HEK293 (cell line): Measurements from ENCODE around the gene DHX16.

Source experiments
- CTCF ChIA-PET: fragments of 350-600 bp; formaldehyde crosslinking; extraction: SDS; loops from one replicate; lab custom pipeline; 2021; ENCODE audit warnings: antibody characterized with exemption; lab: Yijun Ruan, JAX
- POLR2A ChIA-PET: fragments of 300-600 bp; formaldehyde crosslinking; extraction: SDS; loops from one replicate; lab custom pipeline; 2020; ENCODE audit warnings: antibody characterized with exemption, inconsistent platforms; lab: Yijun Ruan, JAX
- H3K27ac ChIP-seq: fragments of 200-500 bp; sonication (Bioruptor generic); 2 replicates; pipeline ENCODE4 v1.5.1; 2014; ENCODE audit warnings: low read depth, low read length, control low read depth, inconsistent platforms; ENCODE audit errors: extremely low read depth
- H3K36me3 ChIP-seq, 2 experiments: fragments of 200-500 bp in 1 of 2; sonication (Bioruptor generic) in 1 of 2; 1 replicate in 1 of 2; 2 replicates in 1 of 2; pipeline ENCODE4 v1.5.1; 2014 to 2017; ENCODE audit warnings: inconsistent platforms in 2 of 2, low read length in 2 of 2; ENCODE audit not compliant: control insufficient read depth in 2 of 2, insufficient read depth in 1 of 2
- H3K4me1 ChIP-seq: fragments of 200-500 bp; sonication (Bioruptor generic); 2 replicates; pipeline ENCODE4 v1.5.1; 2014; ENCODE audit warnings: mild to moderate bottlenecking, low read length, inconsistent platforms; ENCODE audit not compliant: control insufficient read depth, insufficient read depth
- H3K4me3 ChIP-seq: 2 replicates; pipeline ENCODE4 v1.5.1; 2011; ENCODE audit warnings: low read depth, mild to moderate bottlenecking, control low read depth, low read length, moderate library complexity
- H3K9me3 ChIP-seq: fragments of 200-500 bp; sonication (Bioruptor generic); 2 replicates; pipeline ENCODE4 v1.5.1; 2014; ENCODE audit warnings: low read depth, low read length, inconsistent platforms; ENCODE audit not compliant: control insufficient read depth, insufficient read depth
- EGR2 ChIP-seq: fragments of 450-650 bp; formaldehyde crosslinking; IDR thresholded peaks from 2 replicates; pipeline ENCODE4 v1.5.1; 2016; ENCODE audit warnings: low read depth, missing biosample characterization, missing genetic modification characterization
- GLIS1 ChIP-seq: fragments of 450-650 bp; formaldehyde crosslinking; IDR thresholded peaks from 2 replicates; pipeline ENCODE4 v1.5.1; 2016; ENCODE audit warnings: missing biosample characterization, missing genetic modification characterization
- IKZF3 ChIP-seq: fragments of 450-650 bp; IDR thresholded peaks from 2 replicates; pipeline ENCODE4 v1.5.0; 2018; ENCODE audit warnings: missing biosample characterization, mild to moderate bottlenecking, missing genetic modification characterization, moderate library complexity
- MZF1 ChIP-seq: fragments of 450-650 bp; formaldehyde crosslinking; IDR thresholded peaks from 2 replicates; pipeline ENCODE4 v1.5.1; 2017; ENCODE audit warnings: missing biosample characterization, missing genetic modification characterization, borderline replicate concordance
- OSR2 ChIP-seq: fragments of 450-650 bp; formaldehyde crosslinking; IDR thresholded peaks from 2 replicates; pipeline ENCODE4 v1.5.1; 2016; ENCODE audit warnings: missing biosample characterization, missing genetic modification characterization
- ZFP3 ChIP-seq: fragments of 450-650 bp; formaldehyde crosslinking; IDR thresholded peaks from 2 replicates; pipeline ENCODE4 v1.5.1; 2016; ENCODE audit warnings: low read depth, missing biosample characterization, missing genetic modification characterization
- ZFP37 ChIP-seq: fragments of 450-650 bp; formaldehyde crosslinking; IDR thresholded peaks from 2 replicates; pipeline ENCODE4 v1.5.1; 2016; ENCODE audit warnings: missing biosample characterization, missing genetic modification characterization
- ZNF140 ChIP-seq: fragments of 450-650 bp; formaldehyde crosslinking; IDR thresholded peaks from 2 replicates; pipeline ENCODE4 v1.5.1; 2016; ENCODE audit warnings: missing biosample characterization, missing genetic modification characterization
- ZNF292 ChIP-seq: fragments of 450-650 bp; formaldehyde crosslinking; IDR thresholded peaks from 2 replicates; pipeline ENCODE4 v1.5.1; 2016; ENCODE audit warnings: low read depth, missing biosample characterization, missing genetic modification characterization, borderline replicate concordance
- ZNF548 ChIP-seq: fragments of 450-650 bp; formaldehyde crosslinking; IDR thresholded peaks from 2 replicates; pipeline ENCODE4 v1.5.1; 2016; ENCODE audit warnings: missing biosample characterization, missing genetic modification characterization
- ZNF623 ChIP-seq: fragments of 450-650 bp; formaldehyde crosslinking; IDR thresholded peaks from 2 replicates; pipeline ENCODE4 v1.5.1; 2016; ENCODE audit warnings: missing biosample characterization, missing genetic modification characterization
- ZNF768 ChIP-seq: fragments of 450-650 bp; formaldehyde crosslinking; IDR thresholded peaks from 2 replicates; pipeline ENCODE4 v1.5.1; 2018; ENCODE audit warnings: missing biosample characterization, mild to moderate bottlenecking, missing genetic modification characterization
- ZSCAN16 ChIP-seq: fragments of 450-650 bp; formaldehyde crosslinking; IDR thresholded peaks from 2 replicates; pipeline ENCODE4 v1.5.1; 2016; ENCODE audit warnings: missing biosample characterization, missing genetic modification characterization
- TF ChIP-seq, protein P1 (sequence below): fragments of 450-650 bp; formaldehyde crosslinking; conservative IDR thresholded peaks from 2 replicates; pipeline ENCODE4 v1.5.1; 2016; ENCODE audit warnings: low read depth, missing biosample characterization, missing genetic modification characterization
- TF ChIP-seq, protein P2 (sequence below): fragments of 450-650 bp; formaldehyde crosslinking; IDR thresholded peaks from 2 replicates; pipeline ENCODE4 v1.5.1; 2016; ENCODE audit warnings: missing biosample characterization, missing genetic modification characterization
- TF ChIP-seq, protein P3 (sequence below): fragments of 450-650 bp; formaldehyde crosslinking; IDR thresholded peaks from 2 replicates; pipeline ENCODE4 v1.5.1; 2016; ENCODE audit warnings: missing biosample characterization, missing genetic modification characterization
- TF ChIP-seq, protein P4 (sequence below): fragments of 450-650 bp; formaldehyde crosslinking; IDR thresholded peaks from 2 replicates; pipeline ENCODE4 v1.5.1; 2016; ENCODE audit warnings: missing biosample characterization, missing genetic modification characterization

The DHX16 gene

DNA sequence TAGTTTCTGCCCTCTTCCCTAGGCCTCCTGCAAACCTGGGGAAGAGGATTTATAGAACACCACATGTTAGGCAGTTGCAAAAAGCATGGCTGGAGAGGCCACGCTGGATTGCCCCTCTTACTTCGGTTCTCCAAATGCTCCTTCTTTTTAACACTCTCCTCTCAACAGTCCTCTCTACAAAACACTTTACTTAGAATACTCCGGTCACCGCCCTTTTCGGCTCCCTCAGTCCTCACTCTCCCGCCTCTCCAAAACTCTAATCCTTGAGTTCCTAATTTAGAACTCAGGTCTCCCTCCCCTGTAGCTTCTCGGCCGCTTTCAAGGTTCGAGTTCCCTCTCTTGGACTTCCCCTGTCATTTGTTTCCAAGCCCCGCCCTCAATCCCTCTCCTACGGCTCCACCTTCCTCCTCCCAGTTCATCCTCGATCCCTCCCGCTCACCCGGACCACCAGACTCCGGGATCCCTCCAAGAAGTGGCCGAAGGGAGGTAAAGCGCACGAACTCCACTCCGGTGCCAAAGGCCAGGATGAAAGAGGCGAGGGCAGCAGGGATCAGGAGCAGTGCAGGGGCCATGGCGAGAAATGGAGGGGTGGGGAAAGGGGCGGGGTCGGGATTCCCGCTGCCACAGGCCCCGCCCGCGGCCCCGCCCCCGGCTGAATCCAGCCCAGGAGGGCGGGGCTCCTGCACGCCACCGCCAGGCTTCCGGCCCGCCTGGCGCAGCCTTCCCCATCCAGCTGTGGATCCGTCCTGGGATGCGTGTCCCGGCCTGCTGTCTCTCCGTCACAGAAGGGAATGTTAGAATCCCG is 17.8 kb upstream of the DHX16 start, which contains the start of gene NRM (continued):
- TF ChIP-seq OSR2 (tag by site-specific recombination) (no peak), ZNF140 (tag by site-specific recombination) (no peak), ZNF548 (tag by site-specific recombination) (no peak), IKZF3 (tag by site-specific recombination) (peak; percentile 98), ZNF292 (no peak), ZFP37 (tag by site-specific recombination) (no peak), GLIS1 (tag by site-specific recombination) (peak; percentile 50), ZFP3 (tag by site-specific recombination) (no peak), MZF1 (tag by site-specific recombination) (peak; percentile 23; the same call in 1 of the 2 replicates), ZSCAN16 (tag by site-specific recombination) (no peak), ZNF623 (tag by site-specific recombination) (no peak), ZNF768 (tag by site-specific recombination) (no peak)
- TF ChIP-seq, protein P1, sequence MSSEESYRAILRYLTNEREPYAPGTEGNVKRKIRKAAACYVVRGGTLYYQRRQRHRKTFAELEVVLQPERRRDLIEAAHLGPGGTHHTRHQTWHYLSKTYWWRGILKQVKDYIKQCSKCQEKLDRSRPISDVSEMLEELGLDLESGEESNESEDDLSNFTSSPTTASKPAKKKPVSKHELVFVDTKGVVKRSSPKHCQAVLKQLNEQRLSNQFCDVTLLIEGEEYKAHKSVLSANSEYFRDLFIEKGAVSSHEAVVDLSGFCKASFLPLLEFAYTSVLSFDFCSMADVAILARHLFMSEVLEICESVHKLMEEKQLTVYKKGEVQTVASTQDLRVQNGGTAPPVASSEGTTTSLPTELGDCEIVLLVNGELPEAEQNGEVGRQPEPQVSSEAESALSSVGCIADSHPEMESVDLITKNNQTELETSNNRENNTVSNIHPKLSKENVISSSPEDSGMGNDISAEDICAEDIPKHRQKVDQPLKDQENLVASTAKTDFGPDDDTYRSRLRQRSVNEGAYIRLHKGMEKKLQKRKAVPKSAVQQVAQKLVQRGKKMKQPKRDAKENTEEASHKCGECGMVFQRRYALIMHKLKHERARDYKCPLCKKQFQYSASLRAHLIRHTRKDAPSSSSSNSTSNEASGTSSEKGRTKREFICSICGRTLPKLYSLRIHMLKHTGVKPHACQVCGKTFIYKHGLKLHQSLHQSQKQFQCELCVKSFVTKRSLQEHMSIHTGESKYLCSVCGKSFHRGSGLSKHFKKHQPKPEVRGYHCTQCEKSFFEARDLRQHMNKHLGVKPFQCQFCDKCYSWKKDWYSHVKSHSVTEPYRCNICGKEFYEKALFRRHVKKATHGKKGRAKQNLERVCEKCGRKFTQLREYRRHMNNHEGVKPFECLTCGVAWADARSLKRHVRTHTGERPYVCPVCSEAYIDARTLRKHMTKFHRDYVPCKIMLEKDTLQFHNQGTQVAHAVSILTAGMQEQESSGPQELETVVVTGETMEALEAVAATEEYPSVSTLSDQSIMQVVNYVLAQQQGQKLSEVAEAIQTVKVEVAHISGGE (tag by site-specific recombination): peak; percentile 93
- TF ChIP-seq, protein P2, sequence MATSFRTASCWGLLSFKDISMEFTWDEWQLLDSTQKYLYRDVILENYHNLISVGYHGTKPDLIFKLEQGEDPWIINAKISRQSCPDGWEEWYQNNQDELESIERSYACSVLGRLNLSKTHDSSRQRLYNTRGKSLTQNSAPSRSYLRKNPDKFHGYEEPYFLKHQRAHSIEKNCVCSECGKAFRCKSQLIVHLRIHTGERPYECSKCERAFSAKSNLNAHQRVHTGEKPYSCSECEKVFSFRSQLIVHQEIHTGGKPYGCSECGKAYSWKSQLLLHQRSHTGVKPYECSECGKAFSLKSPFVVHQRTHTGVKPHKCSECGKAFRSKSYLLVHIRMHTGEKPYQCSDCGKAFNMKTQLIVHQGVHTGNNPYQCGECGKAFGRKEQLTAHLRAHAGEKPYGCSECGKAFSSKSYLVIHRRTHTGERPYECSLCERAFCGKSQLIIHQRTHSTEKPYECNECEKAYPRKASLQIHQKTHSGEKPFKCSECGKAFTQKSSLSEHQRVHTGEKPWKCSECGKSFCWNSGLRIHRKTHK (tag by site-specific recombination): no peak
- TF ChIP-seq, protein P3, sequence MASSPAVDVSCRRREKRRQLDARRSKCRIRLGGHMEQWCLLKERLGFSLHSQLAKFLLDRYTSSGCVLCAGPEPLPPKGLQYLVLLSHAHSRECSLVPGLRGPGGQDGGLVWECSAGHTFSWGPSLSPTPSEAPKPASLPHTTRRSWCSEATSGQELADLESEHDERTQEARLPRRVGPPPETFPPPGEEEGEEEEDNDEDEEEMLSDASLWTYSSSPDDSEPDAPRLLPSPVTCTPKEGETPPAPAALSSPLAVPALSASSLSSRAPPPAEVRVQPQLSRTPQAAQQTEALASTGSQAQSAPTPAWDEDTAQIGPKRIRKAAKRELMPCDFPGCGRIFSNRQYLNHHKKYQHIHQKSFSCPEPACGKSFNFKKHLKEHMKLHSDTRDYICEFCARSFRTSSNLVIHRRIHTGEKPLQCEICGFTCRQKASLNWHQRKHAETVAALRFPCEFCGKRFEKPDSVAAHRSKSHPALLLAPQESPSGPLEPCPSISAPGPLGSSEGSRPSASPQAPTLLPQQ (tag by site-specific recombination): no peak
- TF ChIP-seq, protein P4, sequence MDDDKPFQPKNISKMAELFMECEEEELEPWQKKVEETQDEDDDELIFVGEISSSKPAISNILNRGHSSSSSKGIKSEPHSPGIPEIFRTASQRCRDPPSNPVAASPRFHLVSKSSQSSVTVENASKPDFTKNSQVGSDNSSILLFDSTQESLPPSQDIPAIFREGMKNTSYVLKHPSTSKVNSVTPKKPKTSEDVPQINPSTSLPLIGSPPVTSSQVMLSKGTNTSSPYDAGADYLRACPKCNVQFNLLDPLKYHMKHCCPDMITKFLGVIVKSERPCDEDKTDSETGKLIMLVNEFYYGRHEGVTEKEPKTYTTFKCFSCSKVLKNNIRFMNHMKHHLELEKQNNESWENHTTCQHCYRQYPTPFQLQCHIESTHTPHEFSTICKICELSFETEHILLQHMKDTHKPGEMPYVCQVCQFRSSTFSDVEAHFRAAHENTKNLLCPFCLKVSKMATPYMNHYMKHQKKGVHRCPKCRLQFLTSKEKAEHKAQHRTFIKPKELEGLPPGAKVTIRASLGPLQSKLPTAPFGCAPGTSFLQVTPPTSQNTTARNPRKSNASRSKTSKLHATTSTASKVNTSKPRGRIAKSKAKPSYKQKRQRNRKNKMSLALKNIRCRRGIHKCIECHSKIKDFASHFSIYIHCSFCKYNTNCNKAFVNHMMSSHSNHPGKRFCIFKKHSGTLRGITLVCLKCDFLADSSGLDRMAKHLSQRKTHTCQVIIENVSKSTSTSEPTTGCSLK: no peak

DNA sequence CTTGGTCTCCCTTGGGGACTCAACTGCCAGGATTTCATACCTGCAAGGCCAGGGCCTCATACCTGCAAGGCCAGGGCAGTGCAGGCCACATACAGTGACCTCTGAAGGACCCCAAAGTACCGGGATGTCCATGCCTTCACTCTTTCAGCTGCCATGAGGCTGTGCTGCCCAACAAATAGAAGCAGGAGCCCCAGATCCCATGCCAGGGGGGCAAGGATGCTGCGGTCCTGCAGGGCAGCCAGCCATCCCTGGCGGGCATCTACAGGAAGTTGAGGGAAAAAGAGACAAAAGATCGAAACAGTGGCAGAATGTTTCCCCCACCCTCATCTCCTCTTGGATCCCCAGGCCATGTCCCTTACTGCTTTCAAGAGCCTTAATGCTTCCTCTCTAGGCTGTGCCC is 17.2 kb upstream of the DHX16 start:
- POLR2A ChIA-PET: interaction anchor here (0.5 to 14.5 kb wide), 11 partner anchors 8 to 92 kb away, joined by 3 to 235 read pairs (median 7); partner anchors contain the start of genes FLOT1, MDC1 and TUBB
- H3K4me3 ChIP-seq: peak overlapping the region; percentile 90
- no peaks in the 10 kb centered on the region for H3K9me3 ChIP-seq
- peaks cover 0 to 6% of the 10 kb centered on the region in 2 experiments; a peak in 2 of 3 replicates for H3K36me3 ChIP-seq
- no peak for TF ChIP-seq EGR2
- TF ChIP-seq, all 188 proteins: peak for 0
- Histone ChIP-seq H3K4me1 (peaks cover 17% of the 10 kb centered on the region), H3K27ac (peak overlapping the region; percentile 93)
- CTCF ChIA-PET: interaction anchor here (0.6 to 5.4 kb wide), 9 partner anchors 9 to 140 kb away, joined by 3 to 45 read pairs (median 5); no protein-coding TSS in a partner anchor
